ENCODE results near the gene MLLT6.

DNA sequence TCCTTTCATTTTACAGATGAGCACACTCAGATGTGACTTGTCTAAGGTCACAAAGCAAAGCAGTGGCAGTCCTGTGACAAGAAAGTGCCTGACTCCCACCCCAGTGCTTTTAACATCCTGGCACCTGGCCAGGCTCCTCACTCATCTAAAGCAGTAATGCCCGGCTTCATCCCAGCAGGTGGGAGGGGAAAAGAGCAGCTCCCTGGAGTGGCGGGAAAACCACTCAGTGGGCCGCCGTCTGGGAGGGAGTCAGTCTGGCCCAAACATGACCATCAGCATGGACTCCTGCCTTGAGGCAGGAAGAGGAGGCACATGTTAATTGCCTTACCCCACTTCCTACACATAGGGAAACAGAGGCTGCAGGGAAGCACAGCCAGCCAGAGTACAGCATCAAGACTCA is 40.5 kb downstream of the MLLT6 start:
- TF ChIP-seq EZH2phosphoT487 (conservative IDR thresholded peaks at IDR 0.05; ENCODE audit: low read length): no peak
- no peak for TF ChIP-seq CTCF (IDR thresholded peaks at IDR 0.05; ENCODE audit: insufficient read depth, low read length, poor library complexity, severe bottlenecking)

Measured in SU-DHL-6 (cell line).